Activated CD4-positive, alpha-beta T cell treated with anti-CD3 and anti-CD28 coated beads for 24 hours (primary cell): ENCODE results near the gene GNA14.

Experiments used
- DNase-seq, 2 donors: peaks; one replicate each; pipeline ENCODE4 v3.0.0-alpha.2; 2020; ENCODE audit warnings: low read depth in 2 of 2

GNA14 gene

DNA sequence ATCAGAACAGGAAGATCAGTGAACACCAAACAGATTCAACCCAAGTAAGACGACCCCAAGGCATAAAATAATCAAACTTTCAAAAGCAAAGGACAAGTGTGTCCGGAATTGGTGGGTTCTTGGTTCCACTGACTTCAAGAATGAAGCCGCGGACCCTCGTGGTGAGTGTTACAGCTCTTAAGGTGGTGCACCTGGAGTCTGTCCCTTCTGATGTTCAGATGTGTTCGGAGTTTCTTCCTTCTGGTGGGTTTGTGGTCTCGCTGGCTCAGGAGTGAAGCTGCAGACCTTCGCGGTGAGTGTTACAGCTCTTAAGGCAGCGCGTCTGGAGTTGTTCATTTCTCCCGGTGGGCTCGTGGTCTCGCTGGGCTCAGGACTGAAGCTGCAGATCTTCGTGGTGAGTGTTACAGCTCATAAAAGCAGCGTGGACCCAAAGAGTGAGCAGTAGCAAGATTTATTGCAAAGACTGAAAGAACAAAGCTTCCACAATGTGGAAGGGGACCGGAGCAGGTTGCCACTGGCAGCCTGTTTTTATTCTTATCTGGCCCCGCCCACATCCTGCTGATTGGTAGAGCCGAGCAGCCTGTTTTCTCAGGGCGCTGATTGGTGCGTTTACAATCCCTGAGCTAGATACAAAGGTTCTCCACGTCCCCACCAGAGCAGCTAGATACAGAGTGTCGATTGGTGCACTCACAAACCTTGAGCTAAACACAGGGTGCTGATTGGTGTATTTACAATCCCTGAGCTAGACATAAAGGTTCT lies 158.5 kb downstream of the GNA14 start:
- peak in 1 of 2 donors; percentile 11 for DNase-seq

- DNase-seq = no peak
These were observed 159.5 kb downstream of the GNA14 start for GRCh38 chr9:77488439-77489126.

GRCh38 chr9:77486968-77487367 lies 161.2 kb downstream of the GNA14 start:
- DNase-seq = no peak

- no peak for DNase-seq
These were observed 161.7 kb downstream of the GNA14 start for GRCh38 chr9:77486463-77486862.

DNA sequence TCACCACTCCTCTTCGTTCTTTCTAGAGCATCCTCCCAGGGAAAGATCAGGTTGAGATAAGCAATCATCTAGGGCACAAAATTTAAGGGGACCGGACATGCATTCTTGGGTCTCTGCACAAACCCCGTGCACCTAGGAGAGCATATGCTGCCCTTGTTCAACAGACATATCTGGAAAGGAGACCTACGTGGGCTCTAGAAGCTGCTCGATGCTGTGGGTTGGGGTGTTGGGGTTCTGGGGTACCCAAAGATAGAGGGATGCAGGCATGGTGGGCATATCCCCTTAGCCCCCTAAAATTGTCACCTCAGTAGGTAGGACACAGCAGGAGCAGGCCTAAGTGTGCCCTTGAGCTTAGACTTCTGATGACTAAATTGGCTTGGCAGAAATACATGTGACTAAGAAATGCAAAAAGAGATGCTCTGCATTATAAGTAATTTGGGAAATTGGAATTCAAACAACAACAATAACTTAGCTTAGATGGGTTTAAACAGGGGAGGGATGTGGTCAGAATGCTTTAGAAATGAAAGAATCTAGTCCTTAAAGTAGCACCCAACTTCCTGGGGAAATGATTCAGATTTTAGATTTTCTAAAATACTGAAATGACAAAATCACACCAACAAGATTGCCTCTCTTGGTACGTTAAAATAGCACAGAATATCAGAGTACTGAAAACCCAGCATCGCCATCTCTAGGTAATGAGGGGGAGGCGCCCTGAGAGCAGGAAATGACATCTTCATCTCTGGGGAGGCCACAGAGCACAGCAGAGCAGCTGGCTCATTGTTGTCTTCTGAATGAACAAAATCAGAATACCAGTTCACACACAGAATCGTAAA lies 172.3 kb downstream of the GNA14 start:
- peak; percentile 31 to 34 for DNase-seq

DNA sequence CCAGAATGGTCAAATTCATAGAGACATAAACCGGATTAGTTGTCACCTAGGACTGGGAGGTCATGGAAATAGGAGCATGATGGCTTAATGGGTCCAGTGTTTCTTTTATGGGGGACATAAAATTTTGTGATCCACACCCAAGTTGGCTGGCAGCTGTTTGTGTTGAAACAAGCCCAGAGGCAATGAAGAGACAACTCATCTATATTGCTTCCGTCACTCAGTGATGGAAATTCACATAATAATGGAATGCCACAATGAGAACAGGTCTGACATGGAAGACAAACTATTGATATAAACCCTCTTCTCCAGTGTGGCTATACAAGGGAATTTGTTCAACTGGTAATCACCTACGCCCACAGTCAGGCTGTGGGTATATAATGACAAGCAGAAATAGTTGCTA lies 173.2 kb downstream of the GNA14 start:
- DNase-seq = no peak

GRCh38 chr9:77472646-77473045 lies 175.5 kb downstream of the GNA14 start:
- DNase-seq = no peak

DNA sequence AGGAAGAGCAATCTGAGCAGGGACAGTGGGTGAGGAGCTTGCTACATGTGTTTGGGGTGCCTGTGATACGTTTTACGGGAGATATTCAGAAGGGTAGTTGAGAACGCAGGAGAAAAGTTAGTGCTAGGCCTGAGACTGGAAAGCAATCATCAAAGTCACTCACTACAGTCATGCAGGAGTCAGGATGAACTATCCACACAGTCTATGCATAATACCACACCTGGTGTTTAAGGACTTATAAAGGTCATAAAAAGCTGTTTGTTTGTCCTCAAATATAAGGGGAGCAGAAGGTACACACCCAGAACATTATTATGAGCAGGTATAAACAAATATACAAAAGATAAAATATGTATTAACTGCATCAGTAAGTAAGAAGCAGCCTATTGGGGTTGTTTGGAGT lies 176.6 kb downstream of the GNA14 start:
- no peak for DNase-seq

DNA sequence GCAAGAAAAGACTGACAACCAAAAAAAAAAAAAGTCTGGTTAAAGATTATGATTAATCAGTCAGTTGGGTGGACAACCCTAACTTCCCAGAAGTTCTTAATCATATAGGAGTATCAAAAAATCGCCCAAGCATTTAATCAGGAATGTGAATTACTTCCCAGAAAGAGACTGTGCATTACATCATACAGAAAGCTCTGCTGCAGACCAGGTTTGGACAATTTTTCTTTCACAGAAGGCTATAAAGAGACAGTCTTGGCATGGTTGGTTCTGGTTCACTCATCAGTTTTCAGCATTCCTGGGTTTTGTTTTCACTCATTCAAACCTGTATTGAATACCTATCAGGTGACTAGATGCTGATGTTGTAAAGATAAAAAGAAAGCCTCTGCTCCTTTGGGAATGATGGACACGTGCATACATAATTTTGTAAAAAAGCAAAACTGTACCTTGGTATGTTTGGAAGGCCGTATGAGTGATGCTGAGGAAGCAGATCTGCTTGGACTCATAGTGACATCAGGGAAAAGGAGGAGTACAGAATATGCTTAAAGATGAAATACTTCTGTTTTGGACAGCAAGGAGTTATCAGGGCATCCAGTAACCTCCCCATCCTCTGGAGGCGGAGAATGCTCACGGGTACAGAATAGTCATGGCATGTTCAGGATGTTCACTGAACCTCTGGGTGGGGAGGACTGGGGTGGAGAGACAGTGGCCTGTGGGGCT lies 178.4 kb downstream of the GNA14 start:
- DNase-seq = no peak

- no peak for DNase-seq
These were observed 183.5 kb downstream of the GNA14 start for GRCh38 chr9:77464661-77465060.

GRCh38 chr9:77463151-77463550 lies 185.0 kb downstream of the GNA14 start:
- DNase-seq = no peak

DNA sequence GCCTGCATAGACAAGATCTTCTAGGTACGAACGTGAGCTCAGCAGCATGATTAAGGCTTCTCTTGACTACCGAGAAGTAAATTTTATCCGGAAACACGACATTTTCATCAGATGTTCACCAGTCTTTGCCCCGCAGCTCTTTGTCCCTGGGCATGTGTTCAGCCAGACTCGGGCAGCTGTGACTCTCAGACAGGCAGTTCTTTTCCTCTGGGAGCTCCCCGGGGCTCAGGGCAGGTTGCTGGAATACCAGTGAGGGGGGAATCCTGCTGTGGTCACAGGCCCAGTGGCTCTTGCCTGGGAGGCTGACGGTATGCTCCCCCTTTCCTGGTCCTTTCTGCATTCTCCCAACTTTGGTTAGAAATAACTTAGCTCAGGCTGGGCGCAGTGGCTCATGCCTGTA lies 186.1 kb downstream of the GNA14 start:
- no peak for DNase-seq

GRCh38 chr9:77460938-77461337 lies 187.2 kb downstream of the GNA14 start:
- DNase-seq = no peak

GRCh38 chr9:77457916-77458592 lies 190.1 kb downstream of the GNA14 start:
- peak; percentile 38 to 50 for DNase-seq

- peak; percentile 66 to 83 for DNase-seq
These were observed 191.2 kb downstream of the GNA14 start for GRCh38 chr9:77456829-77457437.

- DNase-seq = peak; percentile 15 to 16
These were observed 192.7 kb downstream of the GNA14 start for GRCh38 chr9:77455312-77455927.

GRCh38 chr9:77454663-77455062 lies 193.5 kb downstream of the GNA14 start:
- DNase-seq = no peak

DNA sequence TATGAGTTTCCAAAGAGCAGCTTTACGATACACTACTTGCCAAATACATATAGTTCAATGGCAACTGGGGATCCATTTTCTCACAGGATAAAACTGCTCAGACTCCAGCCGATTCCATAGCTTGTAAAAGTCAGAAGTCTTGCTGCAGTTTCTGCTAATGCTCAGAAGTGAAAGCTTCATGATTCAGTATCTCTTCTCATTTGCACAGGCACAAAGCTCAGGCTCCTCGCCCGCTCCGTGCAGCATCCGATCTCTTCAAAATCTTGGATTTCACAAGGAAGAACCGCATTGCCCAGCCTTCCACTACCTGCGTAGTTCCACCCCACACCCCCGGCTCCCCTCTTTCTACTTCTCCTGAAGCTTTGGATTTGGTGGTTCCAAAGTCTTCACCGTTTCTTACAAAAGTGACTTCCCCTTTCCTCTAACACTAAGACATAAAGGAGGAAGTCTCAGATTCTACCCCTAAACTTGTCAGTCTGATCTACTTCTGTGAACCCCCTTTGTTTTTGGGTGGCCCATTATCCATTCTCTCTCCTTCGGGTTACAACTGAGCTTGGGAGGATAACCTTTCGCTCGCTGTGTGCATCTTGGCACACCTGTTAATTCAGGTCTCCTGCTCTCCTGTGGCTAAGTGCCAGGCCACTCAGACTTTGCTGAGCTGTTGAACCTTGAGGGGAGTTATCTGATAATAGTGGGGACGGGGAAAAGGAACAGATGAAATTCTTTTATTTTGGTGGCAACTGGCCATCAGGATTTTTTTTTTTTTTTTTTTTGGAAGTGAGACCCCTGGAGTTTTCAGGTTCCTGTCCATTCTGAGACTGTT lies 194.1 kb downstream of the GNA14 start:
- DNase-seq = no peak

- DNase-seq = no peak
These were observed 196.6 kb downstream of the GNA14 start for GRCh38 chr9:77451507-77451906.

- DNase-seq = no peak
These were observed 198.0 kb downstream of the GNA14 start for GRCh38 chr9:77450085-77450475.
